Breast epithelium (tissue), 3 donors: ENCODE measurements around the gene PANK3.

Experiments
- POLR2A ChIP-seq: fragments of 450-650 bp; IDR thresholded peaks from one replicate; pipeline ENCODE4 v1.6.1; 2016; ENCODE audit warnings: antibody characterized with exemption, mild to moderate bottlenecking, moderate library complexity
- POLR2AphosphoS5 ChIP-seq, 3 donors: sonication (generic); formaldehyde crosslinking; IDR thresholded peaks; one replicate each; pipeline ENCODE4 v1.6.1; 2017; ENCODE audit warnings: antibody characterized with exemption in 3 of 3
- TF ChIP-seq, protein P1 (sequence below), 3 donors: fragments of 450-650 bp; IDR thresholded peaks; one replicate each; pipeline ENCODE4 v1.5.1; 2016 to 2017; ENCODE audit warnings: antibody characterized with exemption in 3 of 3, mild to moderate bottlenecking in 3 of 3, moderate library complexity in 3 of 3

DNA sequence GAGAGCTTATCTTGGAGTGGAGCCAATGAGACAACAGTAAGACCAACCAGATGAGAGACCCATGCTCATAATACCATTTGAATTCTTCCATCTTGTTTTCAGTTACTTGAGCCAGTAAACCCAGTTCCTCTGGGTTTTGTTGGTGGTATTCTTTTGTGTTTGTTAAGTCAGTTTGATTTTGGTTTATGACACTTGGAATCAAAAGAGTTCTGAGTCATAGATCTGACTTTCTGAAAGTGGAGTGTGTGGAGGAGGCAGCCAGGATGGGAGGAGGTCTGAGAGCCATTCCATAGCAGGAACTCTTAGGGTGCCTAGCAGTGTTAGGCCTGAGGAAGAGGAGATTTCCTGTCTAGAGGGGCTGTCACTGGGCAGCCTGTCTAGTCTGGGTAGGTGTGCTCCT lies 24.6 kb upstream of the PANK3 start:
- no peak for TF ChIP-seq POLR2A
- TF ChIP-seq, protein P1, sequence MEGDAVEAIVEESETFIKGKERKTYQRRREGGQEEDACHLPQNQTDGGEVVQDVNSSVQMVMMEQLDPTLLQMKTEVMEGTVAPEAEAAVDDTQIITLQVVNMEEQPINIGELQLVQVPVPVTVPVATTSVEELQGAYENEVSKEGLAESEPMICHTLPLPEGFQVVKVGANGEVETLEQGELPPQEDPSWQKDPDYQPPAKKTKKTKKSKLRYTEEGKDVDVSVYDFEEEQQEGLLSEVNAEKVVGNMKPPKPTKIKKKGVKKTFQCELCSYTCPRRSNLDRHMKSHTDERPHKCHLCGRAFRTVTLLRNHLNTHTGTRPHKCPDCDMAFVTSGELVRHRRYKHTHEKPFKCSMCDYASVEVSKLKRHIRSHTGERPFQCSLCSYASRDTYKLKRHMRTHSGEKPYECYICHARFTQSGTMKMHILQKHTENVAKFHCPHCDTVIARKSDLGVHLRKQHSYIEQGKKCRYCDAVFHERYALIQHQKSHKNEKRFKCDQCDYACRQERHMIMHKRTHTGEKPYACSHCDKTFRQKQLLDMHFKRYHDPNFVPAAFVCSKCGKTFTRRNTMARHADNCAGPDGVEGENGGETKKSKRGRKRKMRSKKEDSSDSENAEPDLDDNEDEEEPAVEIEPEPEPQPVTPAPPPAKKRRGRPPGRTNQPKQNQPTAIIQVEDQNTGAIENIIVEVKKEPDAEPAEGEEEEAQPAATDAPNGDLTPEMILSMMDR (IDR thresholded peaks at IDR 0.05): no peak
- no peak for TF ChIP-seq POLR2AphosphoS5 (IDR thresholded peaks at IDR 0.05)
